RWPE2 (cell line): ENCODE results near the gene PPP1R26.
"Not testable (repeated sequence)": the region's sequence is repeated elsewhere in the genome, so short reads cannot be mapped to it uniquely, and the experiment has no call there.

Experiments
- ATAC-seq: fragments of 200-7000 bp; cut with Tn5 transposase; 3 replicates; pipeline ENCODE4 v1.9.1; 2021; ENCODE audit warnings: low read depth
- DNase-seq: peaks from one replicate; pipeline ENCODE4 v3.0.0-alpha.2; 2020; ENCODE audit warnings: low spot score
- H3K27ac ChIP-seq: fragments of 450-650 bp; 2 replicates; pipeline ENCODE4 v1.5.1; 2017; ENCODE audit warnings: mild to moderate bottlenecking; ENCODE audit not compliant: poor library complexity, severe bottlenecking
- H3K27me3 ChIP-seq: fragments of 250-450 bp; sonication (Bioruptor Pico); 2 replicates; pipeline ENCODE4 v1.5.1; 2021; ENCODE audit warnings: mild to moderate bottlenecking, moderate library complexity; ENCODE audit not compliant: insufficient read depth, poor library complexity, severe bottlenecking
- H3K36me3 ChIP-seq: fragments of 250-450 bp; sonication (Bioruptor Pico); 2 replicates; pipeline ENCODE4 v1.5.1; 2020; ENCODE audit warnings: low read depth, mild to moderate bottlenecking, moderate library complexity
- H3K4me1 ChIP-seq: fragments of 250-450 bp; sonication (Bioruptor Pico); 2 replicates; pipeline ENCODE4 v1.5.1; 2021; ENCODE audit warnings: mild to moderate bottlenecking, moderate library complexity; ENCODE audit not compliant: insufficient read depth, poor library complexity, severe bottlenecking
- H3K4me3 ChIP-seq: fragments of 250-450 bp; sonication (Bioruptor Pico); 2 replicates; pipeline ENCODE4 v1.5.1; 2021; ENCODE audit warnings: mild to moderate bottlenecking, moderate library complexity; ENCODE audit not compliant: severe bottlenecking
- H3K9me3 ChIP-seq: fragments of 250-450 bp; sonication (Bioruptor Pico); 2 replicates; pipeline ENCODE4 v1.5.1; 2021; ENCODE audit warnings: mild to moderate bottlenecking, moderate library complexity; ENCODE audit not compliant: severe bottlenecking
- CTCF ChIP-seq: fragments of 450-650 bp; IDR thresholded peaks from one replicate; pipeline ENCODE4 v1.5.1; 2017; ENCODE audit warnings: mild to moderate bottlenecking, moderate library complexity; ENCODE audit not compliant: poor library complexity, severe bottlenecking

PPP1R26 gene

GRCh38 chr9:135533113-135533512, 53.5 kb downstream of the PPP1R26 start:
- DNase-seq: no peak
- no peak overlapping the region for H3K27ac ChIP-seq
- H3K4me1 ChIP-seq: no peaks in the 10 kb centered on the region
- H3K9me3 ChIP-seq: no peaks in the 10 kb centered on the region
- no peak for ATAC-seq
- no peak overlapping the region for H3K4me3 ChIP-seq
- no peak for TF ChIP-seq CTCF
- H3K27me3 ChIP-seq: peaks cover 27% of the 10 kb centered on the region
- no peaks in the 10 kb centered on the region for H3K36me3 ChIP-seq

DNA sequence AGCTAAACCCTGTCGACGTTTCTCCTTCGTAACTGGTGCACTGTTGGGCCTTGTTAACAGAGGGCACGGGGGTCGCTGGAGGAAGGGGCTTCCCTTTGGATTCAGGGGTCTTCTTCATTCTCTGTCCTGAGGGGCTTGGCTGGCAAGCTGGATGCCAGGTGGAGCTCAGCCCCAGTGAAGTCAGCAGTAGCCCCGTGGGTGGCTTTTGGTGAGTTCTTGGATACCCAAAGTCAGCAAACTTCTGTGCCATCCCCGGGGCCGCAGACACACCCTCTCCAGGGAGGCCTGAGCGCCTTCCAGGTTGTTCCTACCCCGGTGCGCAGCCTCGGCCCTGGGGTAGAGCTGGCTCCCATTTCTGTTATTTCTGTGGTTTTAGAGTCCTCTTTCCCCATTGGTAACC, 54.1 kb downstream of the PPP1R26 start:
- no peak overlapping the region for H3K4me3 ChIP-seq
- ATAC-seq (no peak), DNase-seq (no peak)
- no peak for TF ChIP-seq CTCF
- H3K9me3 ChIP-seq: no peaks in the 10 kb centered on the region
- H3K36me3 ChIP-seq: no peaks in the 10 kb centered on the region
- H3K27ac ChIP-seq: no peak overlapping the region
- H3K4me1 ChIP-seq: no peaks in the 10 kb centered on the region
- peaks cover 27% of the 10 kb centered on the region for H3K27me3 ChIP-seq

GRCh38 chr9:135534192-135534711, 54.7 kb downstream of the PPP1R26 start:
- H3K36me3 ChIP-seq, H3K4me1 ChIP-seq, H3K4me3 ChIP-seq, ATAC-seq, DNase-seq, H3K27ac ChIP-seq, H3K9me3 ChIP-seq: not testable (repeated sequence)
- peaks cover 27% of the 10 kb centered on the region for H3K27me3 ChIP-seq

- H3K36me3 ChIP-seq, H3K9me3 ChIP-seq, H3K27ac ChIP-seq, H3K4me1 ChIP-seq, DNase-seq, H3K4me3 ChIP-seq, ATAC-seq: not testable (repeated sequence)
- peaks cover 27% of the 10 kb centered on the region for H3K27me3 ChIP-seq
Observed at GRCh38 chr9:135534826-135535225, 55.2 kb downstream of the PPP1R26 start.

DNA sequence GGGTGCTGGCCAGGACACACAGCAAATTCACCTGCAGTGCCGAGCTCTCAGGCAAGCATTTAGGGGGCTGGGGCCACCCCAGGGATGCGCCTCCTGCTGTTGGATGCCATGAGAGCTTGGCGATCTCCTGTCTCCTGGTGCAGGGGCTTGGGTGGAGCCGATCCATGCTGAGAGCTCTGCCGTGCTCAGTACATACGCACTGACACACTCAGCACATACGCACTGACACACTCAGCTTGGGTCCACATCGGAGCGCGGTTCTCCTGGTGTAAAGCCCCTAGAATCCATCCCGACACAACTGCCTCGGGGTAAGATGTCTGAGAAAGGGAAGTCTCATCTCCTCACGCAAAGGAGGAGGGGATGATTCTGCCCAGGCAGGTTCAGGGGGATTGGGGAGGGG, 56.0 kb downstream of the PPP1R26 start:
- H3K4me1 ChIP-seq, H3K36me3 ChIP-seq, H3K9me3 ChIP-seq, H3K4me3 ChIP-seq, ATAC-seq, H3K27ac ChIP-seq: not testable (repeated sequence)
- DNase-seq: peak; percentile 16
- peaks cover 30% of the 10 kb centered on the region for H3K27me3 ChIP-seq

DNA sequence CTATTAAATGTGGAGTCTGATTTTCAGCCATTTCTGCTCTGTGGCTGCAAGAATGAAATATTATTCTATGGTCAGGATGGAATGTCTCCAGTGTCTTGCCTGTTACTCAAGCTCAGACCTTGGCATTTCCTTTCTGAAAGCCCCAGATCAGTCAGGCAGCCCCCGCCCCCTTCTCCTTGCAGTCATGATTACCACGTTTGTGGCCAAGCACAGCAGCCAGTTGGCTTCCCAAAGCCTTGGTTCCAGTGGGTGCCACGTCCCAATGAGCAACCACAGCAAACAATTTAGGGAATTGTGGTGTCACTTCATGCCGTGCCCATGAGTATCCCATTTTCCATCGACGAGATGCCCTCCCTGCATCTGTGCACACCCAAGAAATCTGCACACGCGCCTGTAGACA, 56.6 kb downstream of the PPP1R26 start:
- Histone ChIP-seq H3K27me3 (peaks cover 27% of the 10 kb centered on the region), H3K36me3 (no peaks in the 10 kb centered on the region), H3K4me1 (no peaks in the 10 kb centered on the region), H3K4me3 (no peak overlapping the region), H3K27ac (no peak overlapping the region), H3K9me3 (no peaks in the 10 kb centered on the region)
- ATAC-seq (no peak), DNase-seq (peak; percentile 17)
- no peak for TF ChIP-seq CTCF
